HEK293 (cell line): ENCODE data around the gene ATP6V1F.

ENCODE experiments used
- EGR2 ChIP-seq: fragments of 450-650 bp; formaldehyde crosslinking; IDR thresholded peaks from 2 replicates; pipeline ENCODE4 v1.5.1; 2016; ENCODE audit warnings: low read depth, missing biosample characterization, missing genetic modification characterization
- GFI1B ChIP-seq: fragments of 450-650 bp; formaldehyde crosslinking; IDR thresholded peaks from 2 replicates; pipeline ENCODE4 v1.5.1; 2016; ENCODE audit warnings: missing biosample characterization, missing genetic modification characterization
- GLI4 ChIP-seq: fragments of 450-650 bp; formaldehyde crosslinking; IDR thresholded peaks from 2 replicates; pipeline ENCODE4 v1.5.1; 2016; ENCODE audit warnings: missing biosample characterization, missing genetic modification characterization
- GLIS1 ChIP-seq: fragments of 450-650 bp; formaldehyde crosslinking; IDR thresholded peaks from 2 replicates; pipeline ENCODE4 v1.5.1; 2016; ENCODE audit warnings: missing biosample characterization, missing genetic modification characterization
- GLIS2 ChIP-seq: fragments of 450-650 bp; formaldehyde crosslinking; IDR thresholded peaks from 2 replicates; pipeline ENCODE4 v1.5.1; 2016; ENCODE audit warnings: missing biosample characterization, missing genetic modification characterization
- IKZF3 ChIP-seq: fragments of 450-650 bp; IDR thresholded peaks from 2 replicates; pipeline ENCODE4 v1.5.0; 2018; ENCODE audit warnings: missing biosample characterization, mild to moderate bottlenecking, missing genetic modification characterization, moderate library complexity
- KLF7 ChIP-seq: fragments of 450-650 bp; formaldehyde crosslinking; IDR thresholded peaks from 2 replicates; pipeline ENCODE4 v1.5.1; 2016; ENCODE audit warnings: missing biosample characterization, missing genetic modification characterization, borderline replicate concordance
- KLF8 ChIP-seq: fragments of 450-650 bp; formaldehyde crosslinking; IDR thresholded peaks from 2 replicates; pipeline ENCODE4 v1.5.1; 2016; ENCODE audit warnings: missing biosample characterization, missing genetic modification characterization
- KLF9 ChIP-seq: fragments of 450-650 bp; formaldehyde crosslinking; IDR thresholded peaks from 2 replicates; pipeline ENCODE4 v1.5.1; 2016; ENCODE audit warnings: missing biosample characterization, missing genetic modification characterization, low read depth
- OVOL3 ChIP-seq: fragments of 450-650 bp; formaldehyde crosslinking; IDR thresholded peaks from 2 replicates; pipeline ENCODE4 v1.5.1; 2016; ENCODE audit warnings: missing biosample characterization, missing genetic modification characterization
- SALL2 ChIP-seq: fragments of 450-650 bp; formaldehyde crosslinking; IDR thresholded peaks from 2 replicates; pipeline ENCODE4 v1.5.0; 2017; ENCODE audit warnings: missing biosample characterization, mild to moderate bottlenecking, missing genetic modification characterization, borderline replicate concordance
- SP2 ChIP-seq: fragments of 450-650 bp; formaldehyde crosslinking; IDR thresholded peaks from 2 replicates; pipeline ENCODE4 v1.5.1; 2016; ENCODE audit warnings: missing biosample characterization, missing genetic modification characterization
- SP7 ChIP-seq: fragments of 450-650 bp; formaldehyde crosslinking; IDR thresholded peaks from 2 replicates; pipeline ENCODE4 v1.5.1; 2016; ENCODE audit warnings: missing biosample characterization, missing genetic modification characterization
- ZBTB17 ChIP-seq: fragments of 450-650 bp; formaldehyde crosslinking; IDR thresholded peaks from 2 replicates; pipeline ENCODE4 v1.5.1; 2016; ENCODE audit warnings: missing biosample characterization, missing genetic modification characterization
- ZFP41 ChIP-seq: fragments of 450-650 bp; formaldehyde crosslinking; IDR thresholded peaks from 2 replicates; pipeline ENCODE4 v1.5.1; 2016; ENCODE audit warnings: missing biosample characterization, missing genetic modification characterization, borderline replicate concordance
- ZNF10 ChIP-seq: fragments of 450-650 bp; formaldehyde crosslinking; IDR thresholded peaks from 2 replicates; pipeline ENCODE4 v1.5.1; 2017; ENCODE audit warnings: missing biosample characterization, missing genetic modification characterization
- ZNF19 ChIP-seq: fragments of 450-650 bp; formaldehyde crosslinking; IDR thresholded peaks from 2 replicates; pipeline ENCODE4; 2016; ENCODE audit warnings: missing biosample characterization, missing genetic modification characterization, low read depth
- ZNF202 ChIP-seq: fragments of 450-650 bp; formaldehyde crosslinking; IDR thresholded peaks from 2 replicates; pipeline ENCODE4 v1.5.1; 2016; ENCODE audit warnings: missing biosample characterization, missing genetic modification characterization, borderline replicate concordance
- ZNF292 ChIP-seq: fragments of 450-650 bp; formaldehyde crosslinking; IDR thresholded peaks from 2 replicates; pipeline ENCODE4 v1.5.1; 2016; ENCODE audit warnings: low read depth, missing biosample characterization, missing genetic modification characterization, borderline replicate concordance
- ZNF335 ChIP-seq: fragments of 450-650 bp; formaldehyde crosslinking; conservative IDR thresholded peaks from 2 replicates; pipeline ENCODE4 v1.5.1; 2016; ENCODE audit warnings: missing biosample characterization, missing genetic modification characterization
- ZNF48 ChIP-seq: fragments of 450-650 bp; formaldehyde crosslinking; IDR thresholded peaks from 2 replicates; pipeline ENCODE4 v1.5.1; 2016; ENCODE audit warnings: missing biosample characterization, missing genetic modification characterization
- ZNF610 ChIP-seq: fragments of 450-650 bp; formaldehyde crosslinking; IDR thresholded peaks from 2 replicates; pipeline ENCODE4 v1.5.1; 2016; ENCODE audit warnings: missing biosample characterization, missing genetic modification characterization, borderline replicate concordance
- ZNF629 ChIP-seq: fragments of 450-650 bp; formaldehyde crosslinking; IDR thresholded peaks from 2 replicates; pipeline ENCODE4 v1.5.1; 2017; ENCODE audit warnings: missing biosample characterization, missing genetic modification characterization
- ZNF660 ChIP-seq: fragments of 450-650 bp; IDR thresholded peaks from 2 replicates; pipeline ENCODE4 v1.5.1; 2018; ENCODE audit warnings: missing biosample characterization, mild to moderate bottlenecking, missing genetic modification characterization
- ZSCAN30 ChIP-seq: fragments of 450-650 bp; IDR thresholded peaks from 2 replicates; pipeline ENCODE4 v1.5.1; 2018; ENCODE audit warnings: missing biosample characterization, mild to moderate bottlenecking, missing genetic modification characterization, moderate library complexity
- TF ChIP-seq, protein P1 (sequence below): fragments of 450-650 bp; formaldehyde crosslinking; IDR thresholded peaks from 2 replicates; pipeline ENCODE4 v1.5.1; 2017; ENCODE audit warnings: missing biosample characterization, mild to moderate bottlenecking, missing genetic modification characterization, moderate library complexity
- TF ChIP-seq, protein P2 (sequence below): fragments of 450-650 bp; formaldehyde crosslinking; IDR thresholded peaks from 2 replicates; pipeline ENCODE4 v1.5.1; 2016; ENCODE audit warnings: missing biosample characterization, missing genetic modification characterization
- TF ChIP-seq, protein P3 (sequence below): fragments of 450-650 bp; formaldehyde crosslinking; IDR thresholded peaks from 2 replicates; pipeline ENCODE4 v1.5.1; 2016; ENCODE audit warnings: missing biosample characterization, missing genetic modification characterization, borderline replicate concordance
- TF ChIP-seq, protein P4 (sequence below): fragments of 450-650 bp; formaldehyde crosslinking; IDR thresholded peaks from 2 replicates; pipeline ENCODE4 v1.5.1; 2017; ENCODE audit warnings: missing biosample characterization, missing genetic modification characterization
- TF ChIP-seq, protein P5 (sequence below): fragments of 450-650 bp; formaldehyde crosslinking; IDR thresholded peaks from 2 replicates; pipeline ENCODE4 v1.5.1; 2017; ENCODE audit warnings: missing biosample characterization, missing genetic modification characterization

The ATP6V1F gene

DNA sequence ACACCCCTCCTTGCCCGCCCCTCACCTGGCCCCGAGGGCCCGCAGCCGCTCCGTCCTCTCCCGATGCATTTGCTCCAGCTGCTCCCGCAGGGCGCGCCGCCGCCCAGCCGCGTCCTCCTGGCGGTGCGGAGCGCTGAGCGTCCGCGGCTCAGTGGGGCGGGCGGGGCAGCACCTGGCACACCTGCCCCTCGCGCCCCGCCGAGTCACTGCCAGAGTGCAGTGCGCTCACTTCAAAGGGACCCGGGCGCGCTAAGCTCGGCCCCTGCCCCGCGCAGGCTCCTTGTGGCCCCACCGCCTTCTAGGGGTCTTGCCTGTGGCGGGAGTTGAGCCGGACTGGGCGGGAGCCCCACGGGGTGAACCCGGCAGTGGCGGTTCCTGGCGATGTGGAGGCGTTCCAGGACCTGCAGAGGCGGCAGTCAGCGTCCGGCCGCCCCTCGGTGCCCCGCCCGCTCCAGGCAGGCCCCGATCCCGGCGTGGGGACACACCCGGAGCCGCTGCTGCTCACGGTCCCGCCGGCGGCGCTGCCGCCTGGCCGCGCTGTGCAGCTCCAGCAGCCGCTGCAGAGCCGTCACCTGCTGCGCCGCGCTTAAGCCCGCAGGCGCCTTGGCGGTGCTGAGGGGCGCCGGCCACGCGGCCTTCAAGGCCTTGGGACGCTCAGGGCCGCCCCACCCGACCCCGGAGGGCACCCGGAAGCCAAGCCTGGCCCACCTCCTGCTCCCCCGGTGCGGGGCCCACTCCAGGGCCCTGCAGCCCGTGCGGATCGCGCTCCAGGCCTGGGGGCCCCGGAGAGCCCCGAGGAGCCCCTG is 6.7 kb downstream of the ATP6V1F start (continued):
- TF ChIP-seq, protein P1, sequence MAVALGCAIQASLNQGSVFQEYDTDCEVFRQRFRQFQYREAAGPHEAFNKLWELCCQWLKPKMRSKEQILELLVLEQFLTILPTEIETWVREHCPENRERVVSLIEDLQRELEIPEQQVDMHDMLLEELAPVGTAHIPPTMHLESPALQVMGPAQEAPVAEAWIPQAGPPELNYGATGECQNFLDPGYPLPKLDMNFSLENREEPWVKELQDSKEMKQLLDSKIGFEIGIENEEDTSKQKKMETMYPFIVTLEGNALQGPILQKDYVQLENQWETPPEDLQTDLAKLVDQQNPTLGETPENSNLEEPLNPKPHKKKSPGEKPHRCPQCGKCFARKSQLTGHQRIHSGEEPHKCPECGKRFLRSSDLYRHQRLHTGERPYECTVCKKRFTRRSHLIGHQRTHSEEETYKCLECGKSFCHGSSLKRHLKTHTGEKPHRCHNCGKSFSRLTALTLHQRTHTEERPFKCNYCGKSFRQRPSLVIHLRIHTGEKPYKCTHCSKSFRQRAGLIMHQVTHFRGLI (tag by site-specific recombination): peak; percentile 80
- TF ChIP-seq EGR2 (peak; percentile 69), GLI4 (tag by site-specific recombination) (no peak), ZNF610 (peak; percentile 55; the same call in 1 of the 2 replicates), GLIS1 (peak; percentile 61), ZNF292 (tag by site-specific recombination) (no peak), KLF9 (tag by site-specific recombination) (peak; percentile 61), SALL2 (tag by site-specific recombination) (no peak), GLIS2 (peak; percentile 89), IKZF3 (peak; percentile 52; the same call in 1 of the 2 replicates), ZFP41 (tag by site-specific recombination) (no peak), ZNF202 (tag by site-specific recombination) (no peak), ZNF629 (no peak), ZNF10 (tag by site-specific recombination) (peak; percentile 91; the same call in 1 of the 2 replicates), GFI1B (no peak), ZBTB17 (peak; percentile 47; the same call in 1 of the 2 replicates), ZNF660 (tag by site-specific recombination) (no peak), SP7 (tag by site-specific recombination) (0 out of 2 replicates have a peak, but pooled peaks have one; percentile 27), KLF8 (tag by site-specific recombination) (peak; percentile 79), KLF7 (tag by site-specific recombination) (peak; percentile 26; the same call in 1 of the 2 replicates), ZNF335 (tag by site-specific recombination) (peak; percentile 86), SP2 (tag by site-specific recombination) (peak; percentile 83), ZNF48 (tag by site-specific recombination) (no peak), OVOL3 (tag by site-specific recombination) (no peak), ZNF19 (tag by site-specific recombination) (no peak), ZSCAN30 (tag by site-specific recombination) (peak; percentile 36; the same call in 1 of the 2 replicates)
- TF ChIP-seq, protein P2, sequence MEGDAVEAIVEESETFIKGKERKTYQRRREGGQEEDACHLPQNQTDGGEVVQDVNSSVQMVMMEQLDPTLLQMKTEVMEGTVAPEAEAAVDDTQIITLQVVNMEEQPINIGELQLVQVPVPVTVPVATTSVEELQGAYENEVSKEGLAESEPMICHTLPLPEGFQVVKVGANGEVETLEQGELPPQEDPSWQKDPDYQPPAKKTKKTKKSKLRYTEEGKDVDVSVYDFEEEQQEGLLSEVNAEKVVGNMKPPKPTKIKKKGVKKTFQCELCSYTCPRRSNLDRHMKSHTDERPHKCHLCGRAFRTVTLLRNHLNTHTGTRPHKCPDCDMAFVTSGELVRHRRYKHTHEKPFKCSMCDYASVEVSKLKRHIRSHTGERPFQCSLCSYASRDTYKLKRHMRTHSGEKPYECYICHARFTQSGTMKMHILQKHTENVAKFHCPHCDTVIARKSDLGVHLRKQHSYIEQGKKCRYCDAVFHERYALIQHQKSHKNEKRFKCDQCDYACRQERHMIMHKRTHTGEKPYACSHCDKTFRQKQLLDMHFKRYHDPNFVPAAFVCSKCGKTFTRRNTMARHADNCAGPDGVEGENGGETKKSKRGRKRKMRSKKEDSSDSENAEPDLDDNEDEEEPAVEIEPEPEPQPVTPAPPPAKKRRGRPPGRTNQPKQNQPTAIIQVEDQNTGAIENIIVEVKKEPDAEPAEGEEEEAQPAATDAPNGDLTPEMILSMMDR (tag by site-specific recombination): peak; percentile 36; the same call in 1 of the 2 replicates
- TF ChIP-seq, protein P3, sequence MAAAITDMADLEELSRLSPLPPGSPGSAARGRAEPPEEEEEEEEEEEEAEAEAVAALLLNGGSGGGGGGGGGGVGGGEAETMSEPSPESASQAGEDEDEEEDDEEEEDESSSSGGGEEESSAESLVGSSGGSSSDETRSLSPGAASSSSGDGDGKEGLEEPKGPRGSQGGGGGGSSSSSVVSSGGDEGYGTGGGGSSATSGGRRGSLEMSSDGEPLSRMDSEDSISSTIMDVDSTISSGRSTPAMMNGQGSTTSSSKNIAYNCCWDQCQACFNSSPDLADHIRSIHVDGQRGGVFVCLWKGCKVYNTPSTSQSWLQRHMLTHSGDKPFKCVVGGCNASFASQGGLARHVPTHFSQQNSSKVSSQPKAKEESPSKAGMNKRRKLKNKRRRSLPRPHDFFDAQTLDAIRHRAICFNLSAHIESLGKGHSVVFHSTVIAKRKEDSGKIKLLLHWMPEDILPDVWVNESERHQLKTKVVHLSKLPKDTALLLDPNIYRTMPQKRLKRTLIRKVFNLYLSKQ: no peak
- TF ChIP-seq, protein P4, sequence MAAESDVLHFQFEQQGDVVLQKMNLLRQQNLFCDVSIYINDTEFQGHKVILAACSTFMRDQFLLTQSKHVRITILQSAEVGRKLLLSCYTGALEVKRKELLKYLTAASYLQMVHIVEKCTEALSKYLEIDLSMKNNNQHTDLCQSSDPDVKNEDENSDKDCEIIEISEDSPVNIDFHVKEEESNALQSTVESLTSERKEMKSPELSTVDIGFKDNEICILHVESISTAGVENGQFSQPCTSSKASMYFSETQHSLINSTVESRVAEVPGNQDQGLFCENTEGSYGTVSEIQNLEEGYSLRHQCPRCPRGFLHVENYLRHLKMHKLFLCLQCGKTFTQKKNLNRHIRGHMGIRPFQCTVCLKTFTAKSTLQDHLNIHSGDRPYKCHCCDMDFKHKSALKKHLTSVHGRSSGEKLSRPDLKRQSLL: peak; percentile 83; the same call in 1 of the 2 replicates
- TF ChIP-seq, protein P5, sequence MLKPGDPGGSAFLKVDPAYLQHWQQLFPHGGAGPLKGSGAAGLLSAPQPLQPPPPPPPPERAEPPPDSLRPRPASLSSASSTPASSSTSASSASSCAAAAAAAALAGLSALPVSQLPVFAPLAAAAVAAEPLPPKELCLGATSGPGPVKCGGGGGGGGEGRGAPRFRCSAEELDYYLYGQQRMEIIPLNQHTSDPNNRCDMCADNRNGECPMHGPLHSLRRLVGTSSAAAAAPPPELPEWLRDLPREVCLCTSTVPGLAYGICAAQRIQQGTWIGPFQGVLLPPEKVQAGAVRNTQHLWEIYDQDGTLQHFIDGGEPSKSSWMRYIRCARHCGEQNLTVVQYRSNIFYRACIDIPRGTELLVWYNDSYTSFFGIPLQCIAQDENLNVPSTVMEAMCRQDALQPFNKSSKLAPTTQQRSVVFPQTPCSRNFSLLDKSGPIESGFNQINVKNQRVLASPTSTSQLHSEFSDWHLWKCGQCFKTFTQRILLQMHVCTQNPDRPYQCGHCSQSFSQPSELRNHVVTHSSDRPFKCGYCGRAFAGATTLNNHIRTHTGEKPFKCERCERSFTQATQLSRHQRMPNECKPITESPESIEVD (tag by site-specific recombination): no peak
